HepG2 (cell line): ENCODE measurements around the gene GPC6. TPM values are rescaled to one million over a fixed set of nuclear protein-coding genes. Genes with fewer than 3 reads are reported as not detected.

Source experiments
- ATAC-seq: fragments of 200-7000 bp; cut with Tn5 transposase; 3 replicates; pipeline ENCODE4 v1.9.1; 2020; ENCODE audit warnings: mild to moderate bottlenecking, moderate library complexity
- BruUV-seq: library from RNA; stranded (reverse); fragments of 400-500 nt; replicated peaks from 2 replicates; lab custom pipeline; 2021; lab: Mats Ljungman, UMichigan
- CTCF ChIA-PET: fragments of 300-600 bp; formaldehyde crosslinking; extraction: SDS; loops from one replicate; lab custom pipeline; 2021; ENCODE audit warnings: low total read pairs, inconsistent platforms, low intra/inter-chr PET ratio; lab: Yijun Ruan, JAX
- POLR2A ChIA-PET: fragments of 350-600 bp; sonication (Branson Sonifier 250); formaldehyde crosslinking; loops from one replicate; lab custom pipeline; 2020; ENCODE audit warnings: antibody characterized with exemption, inconsistent platforms; lab: Yijun Ruan, JAX
- DNase-seq: peaks from one replicate; pipeline ENCODE4 v3.0.0-alpha.2; 2015; ENCODE audit warnings: low spot score
- FAIRE-seq: peaks from 3 replicates; lab custom pipeline; 2011; peaks lifted over from hg19 to GRCh38; lab: Jason Lieb, UNC
- H2AFZ ChIP-seq: one replicate; pipeline ENCODE4 v1.6.1; 2011; ENCODE audit warnings: low read length, inconsistent platforms
- H3K27ac ChIP-seq: fragments of 300-600 bp; 3 replicates; pipeline ENCODE4 v1.8.0; 2011; ENCODE audit warnings: mixed run types, mild to moderate bottlenecking, mixed read lengths, low read length, inconsistent platforms; ENCODE audit not compliant: insufficient read depth; ENCODE audit errors: extremely low read length
- H3K27me3 ChIP-seq, 2 experiments: fragments of 200-600 bp in 1 of 2; 2 replicates in 1 of 2; 3 replicates in 1 of 2; pipeline versions ENCODE4 v1.6.0 to v1.8.0; 2011; ENCODE audit warnings: low read length in 2 of 2, mild to moderate bottlenecking in 2 of 2, moderate library complexity in 2 of 2, inconsistent platforms in 1 of 2; ENCODE audit not compliant: insufficient read depth in 2 of 2, control insufficient read depth in 1 of 2
- H3K36me3 ChIP-seq, 2 experiments: fragments of 200-600 bp in 1 of 2; replicated peaks in 1 of 2; 2 replicates in 1 of 2; 3 replicates in 1 of 2; pipeline versions ENCODE4 v1.5.1 to v1.8.0; 2011; ENCODE audit warnings: low read length in 2 of 2, inconsistent platforms in 1 of 2; ENCODE audit not compliant: insufficient read depth in 2 of 2, control insufficient read depth in 1 of 2
- H3K4me1 ChIP-seq: 2 replicates; pipeline ENCODE4 v1.5.1; 2012; ENCODE audit warnings: low read length, inconsistent platforms; ENCODE audit not compliant: insufficient read depth
- H3K4me2 ChIP-seq: 2 replicates; pipeline ENCODE4 v1.6.0; 2011; ENCODE audit warnings: low read depth, low read length, inconsistent platforms
- H3K4me3 ChIP-seq, 3 experiments: fragments of 200-600 bp in 1 of 3; sonication (generic), shearing (Covaris generic) in 1 of 3; replicated peaks in 1 of 3; 2 replicates each; pipeline ENCODE4 v1.5.1; 2011 to 2016; ENCODE audit warnings: low read length in 3 of 3, inconsistent platforms in 2 of 3, low read depth in 2 of 3, mild to moderate bottlenecking in 2 of 3, control low read depth in 1 of 3, mixed read lengths in 1 of 3; ENCODE audit not compliant: insufficient read depth in 1 of 3
- H3K79me2 ChIP-seq: one replicate; pipeline ENCODE4 v1.6.1; 2011; ENCODE audit warnings: low read length, inconsistent platforms; ENCODE audit not compliant: insufficient read depth
- H3K9ac ChIP-seq: 2 replicates; pipeline ENCODE4 v1.6.0; 2011; ENCODE audit warnings: mild to moderate bottlenecking, low read depth, low read length, inconsistent platforms; ENCODE audit not compliant: insufficient read depth
- H3K9me3 ChIP-seq: 2 replicates; pipeline ENCODE4 v1.5.1; 2012; ENCODE audit warnings: mild to moderate bottlenecking, low read length
- H4K20me1 ChIP-seq: 2 replicates; pipeline ENCODE4 v1.6.0; 2011; ENCODE audit warnings: inconsistent platforms, mild to moderate bottlenecking, low read length, moderate library complexity; ENCODE audit not compliant: insufficient read depth
- ASH2L ChIP-seq: fragments of 300-600, 200-600 bp; sonication (generic); IDR thresholded peaks from 2 replicates; pipeline ENCODE4 v1.7.0; 2017; ENCODE audit warnings: low read depth, mild to moderate bottlenecking, moderate library complexity, mixed read lengths, low read length; ENCODE audit not compliant: insufficient read length
- CCAR2 ChIP-seq: fragments of 200-400 bp; formaldehyde crosslinking; optimal IDR thresholded peaks from 2 replicates; pipeline ENCODE3; 2018; ENCODE audit warnings: low read depth, mild to moderate bottlenecking, low read length, moderate library complexity
- ERF ChIP-seq: IDR thresholded peaks from 2 replicates; pipeline ENCODE4 v1.6.1; 2018; ENCODE audit warnings: missing biosample characterization, missing genetic modification reagents
- HIVEP1 ChIP-seq: sonication (generic); formaldehyde crosslinking; IDR thresholded peaks from 2 replicates; pipeline ENCODE4 v1.4.0; 2020; ENCODE audit warnings: mild to moderate bottlenecking, missing genetic modification reagents
- MEIS1 ChIP-seq: sonication (generic); formaldehyde crosslinking; IDR thresholded peaks from 2 replicates; pipeline ENCODE4 v1.9.0; 2021; ENCODE audit warnings: mild to moderate bottlenecking, missing genetic modification reagents, moderate library complexity, borderline replicate concordance
- PHF20 ChIP-seq: sonication (generic); formaldehyde crosslinking; IDR thresholded peaks from 2 replicates; pipeline ENCODE4 v1.5.0; 2020; ENCODE audit warnings: mild to moderate bottlenecking, missing genetic modification reagents
- POGZ ChIP-seq: sonication (generic); formaldehyde crosslinking; IDR thresholded peaks from 2 replicates; pipeline ENCODE4 v1.4.0; 2020; ENCODE audit warnings: mild to moderate bottlenecking, missing genetic modification reagents
- RAD51 ChIP-seq: fragments of 450-650 bp; IDR thresholded peaks from 2 replicates; pipeline ENCODE4 v1.6.1; 2016; ENCODE audit warnings: borderline replicate concordance
- RNF219 ChIP-seq: sonication (generic); formaldehyde crosslinking; IDR thresholded peaks from 2 replicates; pipeline ENCODE4 v1.5.0; 2020; ENCODE audit warnings: mild to moderate bottlenecking, missing genetic modification reagents
- SNRNP70 ChIP-seq: fragments of 200-400 bp; formaldehyde crosslinking; IDR thresholded peaks from 2 replicates; pipeline ENCODE4 v1.6.1; 2017; ENCODE audit warnings: mild to moderate bottlenecking, low read depth, low read length, moderate library complexity
- SP4 ChIP-seq: sonication (generic); formaldehyde crosslinking; IDR thresholded peaks from 2 replicates; pipeline ENCODE4 v1.8.1; 2023; ENCODE audit warnings: mild to moderate bottlenecking, missing genetic modification reagents
- TMF1 ChIP-seq: sonication (generic); formaldehyde crosslinking; IDR thresholded peaks from 2 replicates; pipeline ENCODE4 v1.8.1; 2022; ENCODE audit warnings: low read depth, missing genetic modification reagents
- ZFP36L1 ChIP-seq: sonication (generic); formaldehyde crosslinking; IDR thresholded peaks from 2 replicates; pipeline ENCODE4 v1.8.0; 2022; ENCODE audit warnings: mild to moderate bottlenecking, missing genetic modification reagents, moderate library complexity
- ZNF12 ChIP-seq: sonication (generic); formaldehyde crosslinking; IDR thresholded peaks from 2 replicates; pipeline ENCODE4 v1.5.0; 2020; ENCODE audit warnings: missing genetic modification reagents
- ZNF724P ChIP-seq: sonication (generic); formaldehyde crosslinking; IDR thresholded peaks from 2 replicates; pipeline ENCODE4 v1.8.0; 2022; ENCODE audit warnings: missing genetic modification reagents, borderline replicate concordance
- WGBS: methylation state at CpG from one replicate; pipeline ENCODE4 v1.1.6; 2017; ENCODE audit warnings: low lambda C conversion rate; 5-methylcytosine and 5-hydroxymethylcytosine counted together
- in situ Hi-C: cut with HindIII; loops from 2 replicates; pipeline ENCODE4 v1.10.0; 2017; ENCODE audit warnings: low pct_unique_long_range_greater_than_20kb; ENCODE audit not compliant: extremely low pct_ligation_motif_present
- intact Hi-C: fragments of 100-400 bp; cut with micrococcal nuclease; formaldehyde crosslinking; loops from one replicate; pipeline ENCODE4 v1.10.0; 2022; ENCODE audit not compliant: unreplicated experiment
- polyA plus RNA-seq, 8 experiments: library from polyadenylated mRNA; depleted of rRNA in 3 of 8; stranded (reverse) in 7 of 8; unstranded in 1 of 8; fragments of >200 nt; fragmentation: Illumina TruSeq in 4 of 8; extraction: Trizol in 4 of 8; gene quantifications; 2 replicates each; pipeline versions ENCODE4 v1.2.1 to v1.2.3, GENCODE V29; 2011 to 2016; ENCODE audit warnings: low read depth in 4 of 8, missing spikeins in 1 of 8, mixed read lengths in 1 of 8; ENCODE audit not compliant: insufficient read depth in 1 of 8
- total RNA-seq, 5 experiments: library from RNA; depleted of rRNA; stranded (reverse); fragments of >200 nt; fragmentation: Illumina TruSeq; extraction: Trizol; gene quantifications; 2 replicates each; pipeline ENCODE4 v1.2.3, GENCODE V29; 2016; ENCODE audit warnings: low read depth in 1 of 5

Gene GPC6
- total and polyA plus RNA-seq, 2 of the 13 experiments (the other 11 are each of a cell fraction or from before 2014, with no cell fraction given), result 24.5 to 33.9 TPM

GRCh38 chr13:93338906-93339305 lies 112.3 kb downstream of the GPC6 start:
- no CpG with 5 or more reads among the region's 2 CpGs for WGBS
- no peak overlapping the region for H3K27ac ChIP-seq
- no peak for ATAC-seq
- DNase-seq, result no peak
- no peak overlapping the region for H3K4me3 ChIP-seq
- H3K9ac ChIP-seq, result no peak overlapping the region
- intact Hi-C loops (no loop called here), in situ Hi-C loops (no loop called here)
- H3K4me2 ChIP-seq, result no peak overlapping the region
- POLR2A ChIA-PET, result no interaction called here
- no peaks in the 10 kb centered on the region for H4K20me1 ChIP-seq
- no peak for FAIRE-seq
- peaks cover 6% of the 10 kb centered on the region for H3K4me1 ChIP-seq
- no peaks in the 10 kb centered on the region; the same call in 1 of the 2 replicates for H3K9me3 ChIP-seq
- CTCF ChIA-PET, result no interaction called here
- no peaks in the 10 kb centered on the region for H3K36me3 ChIP-seq
- H3K27me3 ChIP-seq, result no peaks in the 10 kb centered on the region
- no TSS peak for BruUV-seq
- TF ChIP-seq ZFP36L1 (CRISPR knock-in tag), result no peak
- no peak for TF ChIP-seq POGZ (CRISPR knock-in tag)
- TF ChIP-seq HIVEP1 (CRISPR knock-in tag), result no peak
- TF ChIP-seq CCAR2, result no peak
- no peak for TF ChIP-seq ZNF724P (CRISPR knock-in tag)
- no peak for TF ChIP-seq ERF
- no peak for TF ChIP-seq ASH2L
- TF ChIP-seq MEIS1, result no peak
- no peak for TF ChIP-seq SNRNP70
- TF ChIP-seq RAD51, result no peak
- no peak for TF ChIP-seq ZNF12 (CRISPR knock-in tag)
- no peak for TF ChIP-seq PHF20
- TF ChIP-seq TMF1 (CRISPR knock-in tag), result no peak
- TF ChIP-seq RNF219 (CRISPR knock-in tag), result no peak
- TF ChIP-seq SP4, result no peak
- no peaks in the 10 kb centered on the region for H3K79me2 ChIP-seq
- H2AFZ ChIP-seq, result no peak overlapping the region
